Measurements from ENCODE around the gene LY86.

LY86 gene

DNA sequence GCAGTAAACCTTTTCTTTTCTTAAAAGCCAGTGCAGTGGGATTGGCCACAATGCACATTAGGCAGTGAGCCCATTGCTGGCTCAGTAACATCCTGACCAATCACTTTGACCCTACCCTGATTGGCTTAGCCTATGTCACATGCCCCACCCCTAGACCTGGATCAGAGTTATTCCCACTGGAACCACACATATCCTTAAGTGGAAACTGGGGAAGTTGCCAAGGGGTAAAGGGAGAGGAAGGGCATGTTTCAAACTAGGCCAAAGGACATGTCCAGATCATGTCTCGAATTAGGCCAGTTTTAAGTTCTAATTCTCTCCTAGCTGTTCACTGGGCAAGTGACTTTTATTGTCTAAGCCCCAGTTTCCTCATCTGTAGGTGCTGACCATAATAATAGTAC is 69.3 kb downstream of the LY86 start:
- TF ChIP-seq POLR2AphosphoS5 (IDR thresholded peaks at IDR 0.05; ENCODE audit: low read depth, low read length): no peak
- TF ChIP-seq TAF1 (IDR thresholded peaks at IDR 0.05; ENCODE audit: borderline replicate concordance, insufficient read depth, low read length): no peak
- no peak for TF ChIP-seq SIN3A (IDR thresholded peaks at IDR 0.05; ENCODE audit: borderline replicate concordance, insufficient read depth, low read length)
- no peak for TF ChIP-seq FOXP2 (optimal IDR thresholded peaks at IDR 0.05; ENCODE audit: borderline replicate concordance, extremely low read depth, extremely low read length, insufficient read depth)
- TF ChIP-seq, protein P1, sequence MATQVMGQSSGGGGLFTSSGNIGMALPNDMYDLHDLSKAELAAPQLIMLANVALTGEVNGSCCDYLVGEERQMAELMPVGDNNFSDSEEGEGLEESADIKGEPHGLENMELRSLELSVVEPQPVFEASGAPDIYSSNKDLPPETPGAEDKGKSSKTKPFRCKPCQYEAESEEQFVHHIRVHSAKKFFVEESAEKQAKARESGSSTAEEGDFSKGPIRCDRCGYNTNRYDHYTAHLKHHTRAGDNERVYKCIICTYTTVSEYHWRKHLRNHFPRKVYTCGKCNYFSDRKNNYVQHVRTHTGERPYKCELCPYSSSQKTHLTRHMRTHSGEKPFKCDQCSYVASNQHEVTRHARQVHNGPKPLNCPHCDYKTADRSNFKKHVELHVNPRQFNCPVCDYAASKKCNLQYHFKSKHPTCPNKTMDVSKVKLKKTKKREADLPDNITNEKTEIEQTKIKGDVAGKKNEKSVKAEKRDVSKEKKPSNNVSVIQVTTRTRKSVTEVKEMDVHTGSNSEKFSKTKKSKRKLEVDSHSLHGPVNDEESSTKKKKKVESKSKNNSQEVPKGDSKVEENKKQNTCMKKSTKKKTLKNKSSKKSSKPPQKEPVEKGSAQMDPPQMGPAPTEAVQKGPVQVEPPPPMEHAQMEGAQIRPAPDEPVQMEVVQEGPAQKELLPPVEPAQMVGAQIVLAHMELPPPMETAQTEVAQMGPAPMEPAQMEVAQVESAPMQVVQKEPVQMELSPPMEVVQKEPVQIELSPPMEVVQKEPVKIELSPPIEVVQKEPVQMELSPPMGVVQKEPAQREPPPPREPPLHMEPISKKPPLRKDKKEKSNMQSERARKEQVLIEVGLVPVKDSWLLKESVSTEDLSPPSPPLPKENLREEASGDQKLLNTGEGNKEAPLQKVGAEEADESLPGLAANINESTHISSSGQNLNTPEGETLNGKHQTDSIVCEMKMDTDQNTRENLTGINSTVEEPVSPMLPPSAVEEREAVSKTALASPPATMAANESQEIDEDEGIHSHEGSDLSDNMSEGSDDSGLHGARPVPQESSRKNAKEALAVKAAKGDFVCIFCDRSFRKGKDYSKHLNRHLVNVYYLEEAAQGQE (IDR thresholded peaks at IDR 0.05; ENCODE audit: insufficient read depth in 1 of 2, low read depth in 2 of 2, low read length in 2 of 2): no peak

DNA sequence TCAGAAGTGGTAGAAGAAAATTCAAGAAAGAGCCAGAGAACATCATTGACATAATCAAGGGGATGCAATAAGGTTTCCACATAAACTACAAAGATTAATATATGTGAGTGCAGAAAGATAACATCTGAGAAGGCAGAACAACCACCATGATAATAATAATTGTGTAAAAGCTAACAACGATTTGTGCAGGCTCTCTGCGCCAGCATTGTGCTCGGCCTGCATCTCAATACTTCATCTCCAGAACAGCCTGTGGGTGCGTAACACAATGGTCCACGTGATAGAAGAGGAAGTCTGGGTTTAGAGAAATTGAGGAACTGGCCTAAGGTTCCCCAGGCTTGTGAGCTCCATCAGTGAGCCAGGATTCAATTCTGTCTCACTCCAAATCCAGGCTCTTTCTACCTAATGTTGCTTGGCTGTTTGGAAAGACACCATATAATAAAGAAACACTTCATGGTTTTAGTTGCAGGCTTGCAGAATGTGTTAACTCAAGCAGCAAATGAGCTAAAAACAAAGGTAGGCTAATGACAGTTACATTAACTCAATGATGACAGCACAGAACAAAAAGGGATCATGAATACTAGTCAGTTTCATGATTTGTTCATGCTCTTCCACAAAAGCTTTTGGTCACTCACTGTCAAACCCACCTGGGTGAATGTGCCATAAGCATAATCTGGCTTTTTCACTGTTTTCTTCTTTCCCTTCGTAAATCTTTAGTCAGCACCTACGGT is 71.2 kb downstream of the LY86 start:
- TF ChIP-seq TAF1 (IDR thresholded peaks at IDR 0.05; ENCODE audit: borderline replicate concordance, insufficient read depth, low read length): no peak
- no peak for TF ChIP-seq POLR2AphosphoS5 (IDR thresholded peaks at IDR 0.05; ENCODE audit: low read depth, low read length)
- no peak for TF ChIP-seq SIN3A (IDR thresholded peaks at IDR 0.05; ENCODE audit: borderline replicate concordance, insufficient read depth, low read length)
- TF ChIP-seq FOXP2 (optimal IDR thresholded peaks at IDR 0.05; ENCODE audit: borderline replicate concordance, extremely low read depth, extremely low read length, insufficient read depth): no peak
- TF ChIP-seq, protein P1 (IDR thresholded peaks at IDR 0.05; ENCODE audit: insufficient read depth in 1 of 2, low read depth in 2 of 2, low read length in 2 of 2): no peak

DNA sequence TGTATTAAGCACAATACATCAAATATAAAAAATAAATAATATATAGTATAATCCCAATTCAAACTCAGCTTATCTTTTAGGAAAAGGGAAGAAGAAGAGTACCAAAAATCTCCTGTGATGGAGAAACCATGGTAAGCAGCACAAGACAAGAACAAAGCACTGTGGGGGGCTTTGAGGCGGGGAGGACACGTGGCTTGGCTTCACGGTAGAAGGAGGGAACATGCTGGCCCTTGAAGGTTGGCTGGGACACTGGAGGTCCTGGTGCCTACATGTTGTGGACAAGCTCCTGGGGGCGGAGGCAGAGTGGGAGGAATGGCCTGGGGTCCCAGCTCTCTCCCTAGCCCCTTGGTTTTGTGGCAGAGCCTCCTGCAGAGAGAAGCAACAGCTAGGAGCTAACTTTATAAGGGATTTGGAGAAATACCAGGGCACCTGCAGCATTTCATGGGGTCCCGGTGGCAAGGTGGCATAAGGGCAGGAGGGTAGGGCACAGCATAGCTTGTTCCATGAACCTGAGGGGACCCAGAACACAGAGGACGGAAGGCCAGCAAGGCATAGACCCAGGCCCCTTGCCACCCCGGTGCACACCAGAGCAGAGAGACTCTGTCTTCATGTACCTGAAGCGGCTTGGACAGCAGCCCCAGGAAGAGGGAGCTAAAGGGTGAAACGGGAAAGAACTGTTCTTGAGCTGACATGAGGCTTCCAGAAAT is 72.0 kb downstream of the LY86 start:
- TF ChIP-seq, protein P1 (IDR thresholded peaks at IDR 0.05; ENCODE audit: insufficient read depth in 1 of 2, low read depth in 2 of 2, low read length in 2 of 2): 0 out of 4 replicates have a peak, but pooled peaks of 1 of the 2 experiments have one; percentile 12
- TF ChIP-seq TAF1 (IDR thresholded peaks at IDR 0.05; ENCODE audit: borderline replicate concordance, insufficient read depth, low read length): no peak

DNA sequence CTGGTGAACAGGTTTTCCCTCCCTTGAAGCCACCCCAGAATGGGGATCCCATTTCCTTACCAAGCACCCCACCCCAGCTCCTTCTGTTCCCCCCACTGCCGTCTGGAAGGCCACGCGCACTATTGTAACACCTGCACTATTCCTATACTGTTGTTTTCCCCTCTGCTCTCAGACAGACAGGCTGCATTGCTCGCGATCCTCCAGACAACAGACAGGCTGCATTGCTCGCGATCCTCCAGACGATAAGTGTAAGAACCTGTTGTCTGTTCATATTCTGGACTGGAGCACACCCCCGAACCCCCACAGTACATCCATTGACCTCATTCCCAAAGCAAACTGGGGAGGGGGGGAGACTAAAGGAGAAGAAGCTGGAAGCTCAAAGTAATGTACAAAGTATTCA is 72.7 kb downstream of the LY86 start:
- no peak for TF ChIP-seq POLR2AphosphoS5 (IDR thresholded peaks at IDR 0.05; ENCODE audit: low read depth, low read length)
- TF ChIP-seq SIN3A (IDR thresholded peaks at IDR 0.05; ENCODE audit: borderline replicate concordance, insufficient read depth, low read length): no peak
- no peak for TF ChIP-seq FOXP2 (optimal IDR thresholded peaks at IDR 0.05; ENCODE audit: borderline replicate concordance, extremely low read depth, extremely low read length, insufficient read depth)
- TF ChIP-seq, protein P1 (IDR thresholded peaks at IDR 0.05; ENCODE audit: insufficient read depth in 1 of 2, low read depth in 2 of 2, low read length in 2 of 2): no peak
- no peak for TF ChIP-seq TAF1 (IDR thresholded peaks at IDR 0.05; ENCODE audit: borderline replicate concordance, insufficient read depth, low read length)

Data from PFSK-1 (cell line).